IMR-90 (cell line): ENCODE data around the gene C16orf82. TPM values are rescaled to one million over a fixed set of nuclear protein-coding genes. Genes with fewer than 3 reads are reported as not detected.
A peak's percentile ranks its signal among the peaks of the same experiment; 100 is the strongest.

Source experiments
- ATAC-seq: fragments of 200-7000 bp; cut with Tn5 transposase; 2 replicates; pipeline ENCODE4 v1.9.1; 2020; ENCODE audit warnings: low read depth, mild to moderate bottlenecking, moderate library complexity
- BruUV-seq: library from RNA; stranded (reverse); fragments of 400-500 nt; replicated peaks from 2 replicates; lab custom pipeline; 2021; lab: Mats Ljungman, UMichigan
- CTCF ChIA-PET: fragments of 300-600 bp; formaldehyde crosslinking; extraction: SDS; loops from one replicate; lab custom pipeline; 2021; ENCODE audit warnings: antibody characterized with exemption; lab: Yijun Ruan, JAX
- POLR2A ChIA-PET: fragments of 300-600 bp; sonication (Branson Sonifier 250); formaldehyde crosslinking; loops from one replicate; lab custom pipeline; 2022; ENCODE audit warnings: antibody characterized with exemption; ENCODE audit not compliant: unreplicated experiment; lab: Charles Lee
- DNase-seq: peaks from one replicate; pipeline ENCODE4 v3.0.0; 2013
- H2AFZ ChIP-seq: replicated peaks from 2 replicates; pipeline ENCODE3; 2013; ENCODE audit warnings: low read length, mild to moderate bottlenecking; ENCODE audit not compliant: poor library complexity
- H2AK5ac ChIP-seq: 2 replicates; pipeline ENCODE4 v1.6.1; 2013; ENCODE audit warnings: low read depth, low read length, inconsistent platforms
- H2AK9ac ChIP-seq: replicated peaks from 2 replicates; pipeline ENCODE3; 2013; ENCODE audit warnings: mild to moderate bottlenecking, low read depth, low read length, moderate library complexity; ENCODE audit not compliant: poor library complexity
- H2BK120ac ChIP-seq: 2 replicates; pipeline ENCODE4 v1.6.1; 2013; ENCODE audit warnings: low read depth, low read length, inconsistent platforms
- H2BK15ac ChIP-seq: 3 replicates; pipeline ENCODE4 v1.6.1; 2013; ENCODE audit warnings: low read depth, low read length, inconsistent platforms
- H2BK20ac ChIP-seq: 2 replicates; pipeline ENCODE4 v1.6.1; 2013; ENCODE audit warnings: low read depth, mild to moderate bottlenecking, inconsistent platforms, low read length, moderate library complexity
- H2BK5ac ChIP-seq: 2 replicates; pipeline ENCODE4 v1.6.1; 2013; ENCODE audit warnings: mild to moderate bottlenecking, low read depth, low read length, inconsistent platforms; ENCODE audit not compliant: poor library complexity, severe bottlenecking
- H3K14ac ChIP-seq: replicated peaks from 2 replicates; pipeline ENCODE4 v1.6.1; 2013; ENCODE audit warnings: low read depth, low read length, inconsistent platforms
- H3K18ac ChIP-seq: 2 replicates; pipeline ENCODE4 v1.6.1; 2013; ENCODE audit warnings: low read depth, low read length, control low read depth
- H3K23ac ChIP-seq: 2 replicates; pipeline ENCODE4 v1.6.1; 2013; ENCODE audit warnings: low read depth, low read length, inconsistent platforms
- H3K27ac ChIP-seq: 2 replicates; pipeline ENCODE4 v1.5.1; 2013; ENCODE audit warnings: mild to moderate bottlenecking, control low read depth, low read length; ENCODE audit not compliant: insufficient read depth
- H3K27me3 ChIP-seq: 2 replicates; pipeline ENCODE4 v1.6.1; 2013; ENCODE audit warnings: low read length; ENCODE audit not compliant: control insufficient read depth, insufficient read depth
- H3K36me3 ChIP-seq: 2 replicates; pipeline ENCODE4 v1.6.1; 2013; ENCODE audit warnings: low read length, mixed read lengths; ENCODE audit not compliant: control insufficient read depth, insufficient read depth
- H3K4ac ChIP-seq: 2 replicates; pipeline ENCODE4 v1.6.1; 2013; ENCODE audit warnings: low read depth, low read length, inconsistent platforms
- H3K4me1 ChIP-seq: 2 replicates; pipeline ENCODE4 v1.6.1; 2013; ENCODE audit warnings: low read length, mixed read lengths; ENCODE audit not compliant: control insufficient read depth, insufficient read depth
- H3K4me2 ChIP-seq: 2 replicates; pipeline ENCODE4 v1.6.1; 2013; ENCODE audit warnings: low read depth, mild to moderate bottlenecking, control low read depth, low read length, moderate library complexity
- H3K4me3 ChIP-seq: 2 replicates; pipeline ENCODE4 v1.5.1; 2013; ENCODE audit warnings: low read depth, mild to moderate bottlenecking, control low read depth, low read length, moderate library complexity; ENCODE audit not compliant: insufficient read depth
- H3K56ac ChIP-seq: 2 replicates; pipeline ENCODE4 v1.6.1; 2013; ENCODE audit warnings: low read length, inconsistent platforms; ENCODE audit not compliant: insufficient read depth; ENCODE audit errors: extremely low read depth
- H3K79me1 ChIP-seq, 2 experiments: 2 replicates each; pipeline ENCODE4 v1.6.1; 2013; ENCODE audit warnings: low read length in 2 of 2, inconsistent platforms in 1 of 2, low read depth in 1 of 2
- H3K9ac ChIP-seq: 2 replicates; pipeline ENCODE4 v1.6.1; 2013; ENCODE audit warnings: low read depth, low read length, control low read depth
- H3K9me1 ChIP-seq: 2 replicates; pipeline ENCODE4 v1.6.1; 2013; ENCODE audit warnings: low read length, inconsistent platforms; ENCODE audit not compliant: insufficient read depth
- H3K9me3 ChIP-seq: 2 replicates; pipeline ENCODE4 v1.6.1; 2013; ENCODE audit warnings: low read length; ENCODE audit not compliant: control insufficient read depth, insufficient read depth
- H4K20me1 ChIP-seq: 2 replicates; pipeline ENCODE4 v1.6.1; 2013; ENCODE audit warnings: low read length, inconsistent platforms; ENCODE audit not compliant: insufficient read depth
- H4K5ac ChIP-seq: 2 replicates; pipeline ENCODE4 v1.6.1; 2013; ENCODE audit warnings: mild to moderate bottlenecking, low read depth, low read length, control low read depth
- H4K8ac ChIP-seq, 2 experiments: 2 replicates each; pipeline ENCODE4 v1.6.1; 2013; ENCODE audit warnings: low read depth in 2 of 2, low read length in 2 of 2, control low read depth in 1 of 2, inconsistent platforms in 1 of 2
- H4K91ac ChIP-seq: 2 replicates; pipeline ENCODE4 v1.6.1; 2013; ENCODE audit warnings: low read depth, low read length, inconsistent platforms; ENCODE audit not compliant: insufficient read depth
- CEBPB ChIP-seq: IDR thresholded peaks from 2 replicates; pipeline ENCODE4 v1.6.1; 2012; ENCODE audit warnings: low read depth, low read length, improper control_type of control experiment
- MAFK ChIP-seq: IDR thresholded peaks from 2 replicates; pipeline ENCODE4 v1.6.1; 2012; ENCODE audit warnings: low read depth, low read length, improper control_type of control experiment
- MAZ ChIP-seq: IDR thresholded peaks from 2 replicates; pipeline ENCODE4 v1.6.1; 2012; ENCODE audit warnings: low read depth, mild to moderate bottlenecking, low read length, improper control_type of control experiment, moderate library complexity, borderline replicate concordance
- MXI1 ChIP-seq: IDR thresholded peaks from 2 replicates; pipeline ENCODE4 v1.6.1; 2012; ENCODE audit warnings: low read depth, mild to moderate bottlenecking, low read length, moderate library complexity, borderline replicate concordance
- POLR2A ChIP-seq: IDR thresholded peaks from 2 replicates; pipeline ENCODE4 v1.6.1; 2012; ENCODE audit warnings: mild to moderate bottlenecking, low read depth, low read length
- RFX5 ChIP-seq: IDR thresholded peaks from 2 replicates; pipeline ENCODE4 v1.8.0; 2012; ENCODE audit warnings: low read depth, mild to moderate bottlenecking, low read length, moderate library complexity
- WGBS, 2 experiments: methylation state at CpG; one replicate each; pipeline versions ENCODE4 v1.1.5 to v1.1.7; 2013; ENCODE audit warnings: missing lambda C conversion rate in 2 of 2; ENCODE audit not compliant: insufficient read length in 1 of 2; ENCODE audit errors: extremely low coverage in 2 of 2; 5-methylcytosine and 5-hydroxymethylcytosine counted together
- dilution Hi-C: fragments of 300-500 bp; cut with HindIII; formaldehyde crosslinking; loops from one replicate; pipeline ENCODE4 v1.14.3; 2018; ENCODE audit warnings: low sequenced_read_pairs; ENCODE audit not compliant: unreplicated experiment
- in situ Hi-C: fragments of 300-500 bp; cut with MboI; formaldehyde crosslinking; loops from 3 replicates; pipeline ENCODE4 v1.14.3; 2019; ENCODE audit warnings: low sequenced_read_pairs, inconsistent platforms, mixed read lengths
- intact Hi-C: fragments of 100-400 bp; cut with micrococcal nuclease; formaldehyde crosslinking; loops from 2 replicates; pipeline ENCODE4 v1.10.0; 2022
- polyA plus RNA-seq, 3 experiments: library from polyadenylated mRNA; depleted of rRNA; stranded (reverse); fragments of >200 nt; gene quantifications; 2 replicates each; pipeline ENCODE4 v1.2.3, GENCODE V29; 2012; ENCODE audit warnings: low replicate concordance in 1 of 3
- total RNA-seq: library from RNA; depleted of rRNA; stranded (reverse); fragments of >200 nt; gene quantifications from 2 replicates; pipeline ENCODE4 v1.2.3, GENCODE V29; 2012

Gene C16orf82
- total and polyA plus RNA-seq, 2 of the 4 experiments (the other 2 are of a cell fraction) = not detected

DNA sequence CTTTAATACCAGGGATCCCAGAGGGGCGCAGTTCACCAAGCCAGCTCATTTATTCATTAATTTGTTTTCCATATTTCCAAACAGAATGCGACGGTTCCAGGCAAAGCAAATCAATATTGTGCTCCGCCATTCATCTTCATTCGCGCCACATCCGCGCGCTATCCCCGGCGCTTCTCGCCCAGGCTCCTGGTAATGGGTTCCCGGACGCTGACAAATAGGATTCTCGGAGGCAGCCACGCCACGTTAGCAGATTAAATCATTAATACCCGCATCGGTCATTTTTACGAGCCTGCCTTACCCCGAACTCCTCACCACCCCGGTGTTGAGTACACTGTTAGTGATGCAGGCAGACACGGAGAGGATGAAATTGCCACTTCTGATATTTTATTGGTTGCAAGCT is 26.0 kb upstream of the C16orf82 start:
- ATAC-seq = no peak
- Histone ChIP-seq H2BK120ac (no peak overlapping the region), H3K4me2 (no peak overlapping the region), H3K27ac (no peak overlapping the region), H4K5ac (no peak overlapping the region), H3K4ac (no peak overlapping the region), H3K56ac (no peak overlapping the region), H2AK9ac (no peak overlapping the region), H4K8ac (no peak overlapping the region), H4K20me1 (no peaks in the 10 kb centered on the region), H3K4me1 (no peaks in the 10 kb centered on the region), H4K91ac (no peak overlapping the region), H3K27me3 (no peaks in the 10 kb centered on the region), H3K9me1 (no peaks in the 10 kb centered on the region), H2BK20ac (no peak overlapping the region), H3K9ac (no peak overlapping the region), H3K18ac (no peak overlapping the region), H2AK5ac (no peak overlapping the region), H2BK5ac (no peak overlapping the region), H2BK15ac (no peak overlapping the region), H3K79me1 (no peaks in the 10 kb centered on the region), H3K36me3 (no peaks in the 10 kb centered on the region), H3K4me3 (no peak overlapping the region), H3K9me3 (no peaks in the 10 kb centered on the region), H2AFZ (peak overlapping the region; percentile 39), H3K14ac (no peak overlapping the region), H3K23ac (no peak overlapping the region)
- POLR2A ChIA-PET = no interaction called here
- CTCF ChIA-PET = no interaction called here
- intact Hi-C loops (no loop called here), dilution Hi-C loops (no loop called here), in situ Hi-C loops (no loop called here)
- WGBS, 2 experiments = 81% methylated on average over 4 of the region's 23 CpGs; no CpG with 5 or more reads in 1 of the 2 experiments
- DNase-seq = no peak
- BruUV-seq = no TSS peak
- TF ChIP-seq CEBPB (no peak), MAFK (no peak), POLR2A (no peak), MXI1 (no peak), RFX5 (no peak), MAZ (no peak)
